Osteoblast (primary cell): ENCODE data around the gene TPMT. TPM values are rescaled to one million over a fixed set of nuclear protein-coding genes. Genes with fewer than 3 reads are reported as not detected.

Source experiments
- DNase-seq: peaks from one replicate; pipeline ENCODE4 v3.0.0; 2011; ENCODE audit warnings: low spot score, mixed read lengths; ENCODE audit not compliant: insufficient read length; ENCODE audit errors: missing footprints
- H2AFZ ChIP-seq: 2 replicates; pipeline ENCODE4 v1.6.0; 2011; ENCODE audit warnings: mild to moderate bottlenecking, low read length
- H3K27ac ChIP-seq: 2 replicates; pipeline ENCODE4 v1.5.1; 2011; ENCODE audit warnings: mild to moderate bottlenecking, low read depth, low read length, moderate library complexity
- H3K27me3 ChIP-seq: 2 replicates; pipeline ENCODE4 v1.6.0; 2012; ENCODE audit warnings: mild to moderate bottlenecking, control low read depth, inconsistent platforms, low read length, moderate library complexity; ENCODE audit not compliant: insufficient read depth
- H3K36me3 ChIP-seq: 2 replicates; pipeline ENCODE4 v1.5.1; 2011; ENCODE audit warnings: mild to moderate bottlenecking, low read length, control low read depth, moderate library complexity; ENCODE audit not compliant: insufficient read depth
- H3K4me1 ChIP-seq: 2 replicates; pipeline ENCODE4 v1.5.1; 2011; ENCODE audit warnings: mild to moderate bottlenecking, low read length, control low read depth, moderate library complexity; ENCODE audit not compliant: insufficient read depth
- H3K4me2 ChIP-seq: 2 replicates; pipeline ENCODE4 v1.6.0; 2011; ENCODE audit warnings: mild to moderate bottlenecking, low read length; ENCODE audit not compliant: insufficient read depth
- H3K4me3 ChIP-seq: fragments of 200-600 bp; sonication (generic); 3 replicates; pipeline ENCODE4 v1.5.1; 2012; ENCODE audit warnings: mild to moderate bottlenecking, low read length, inconsistent platforms; ENCODE audit not compliant: insufficient read depth
- H3K79me2 ChIP-seq: 2 replicates; pipeline ENCODE4 v1.6.0; 2012; ENCODE audit warnings: mild to moderate bottlenecking, low read length, control low read depth, inconsistent platforms; ENCODE audit not compliant: insufficient read depth
- H3K9me3 ChIP-seq: 2 replicates; pipeline ENCODE4 v1.5.1; 2011; ENCODE audit warnings: low read depth, low read length, control low read depth
- H4K20me1 ChIP-seq: 2 replicates; pipeline ENCODE4 v1.6.0; 2012; ENCODE audit warnings: mild to moderate bottlenecking, low read length, control low read depth; ENCODE audit not compliant: insufficient read depth
- CTCF ChIP-seq: IDR thresholded peaks from 2 replicates; pipeline ENCODE4 v1.5.1; 2011; ENCODE audit warnings: mild to moderate bottlenecking, low read depth, low read length, moderate library complexity; ENCODE audit errors: extremely low read depth
- total RNA-seq: library from RNA; depleted of rRNA; stranded (reverse); fragments of >200 nt; gene quantifications from 2 replicates; pipeline ENCODE4 v1.2.3, GENCODE V29; 2012

The TPMT gene
- total RNA-seq, result 11.9 and 13.0 TPM in 2 replicates

DNA sequence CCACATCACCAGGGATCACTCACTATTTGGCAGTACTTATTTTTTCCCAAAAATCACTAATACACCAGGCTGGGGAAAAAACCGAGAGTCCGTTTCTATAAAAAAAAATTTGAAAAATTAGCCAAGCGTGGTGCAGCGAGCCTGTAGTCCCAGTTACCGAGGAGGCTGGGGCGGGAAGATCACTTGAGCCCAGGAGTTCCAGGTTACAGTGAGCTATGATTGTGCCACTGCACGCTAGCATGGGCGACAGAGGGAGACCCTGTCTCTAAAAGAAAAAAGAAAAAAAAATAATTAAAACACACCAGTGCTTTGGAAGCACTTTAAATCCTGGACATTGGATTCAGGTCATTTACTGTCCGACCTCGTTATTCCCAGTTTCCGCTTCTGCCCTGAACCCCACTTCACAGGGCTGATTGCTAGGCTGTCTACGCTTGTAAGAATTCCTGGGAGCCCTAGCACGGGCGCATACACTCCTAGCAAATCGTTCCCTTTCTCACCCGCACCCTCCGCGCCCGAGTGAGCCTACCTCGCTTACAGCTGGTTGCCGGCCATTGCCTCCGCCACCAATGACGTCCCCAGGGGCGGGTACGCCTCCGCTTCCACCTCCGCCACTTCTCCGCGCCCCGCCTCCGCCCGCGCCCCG is at the start of gene TPMT:
Gene TPMT (minus strand): TSS at position 571 of the 643 bp plus-strand sequence. CDS start 5,950 bp downstream, outside the sequence.
- H3K27me3 ChIP-seq, result no peaks in the 10 kb centered on the region
- H3K79me2 ChIP-seq, result peaks cover 29% of the 10 kb centered on the region
- no peaks in the 10 kb centered on the region for H4K20me1 ChIP-seq
- H3K4me1 ChIP-seq, result peaks cover 21% of the 10 kb centered on the region
- peak within 1 kb of the TSS; percentile 92 for H3K27ac ChIP-seq
- no peak for TF ChIP-seq CTCF
- peak within 1 kb of the TSS; percentile 94 for H3K4me2 ChIP-seq
- H3K36me3 ChIP-seq, result no peaks in the 10 kb centered on the region
- no peak for DNase-seq
- peak within 1 kb of the TSS; percentile 93 for H2AFZ ChIP-seq
- H3K9me3 ChIP-seq, result no peaks in the 10 kb centered on the region
- H3K4me3 ChIP-seq, result peak within 1 kb of the TSS; percentile 96

DNA sequence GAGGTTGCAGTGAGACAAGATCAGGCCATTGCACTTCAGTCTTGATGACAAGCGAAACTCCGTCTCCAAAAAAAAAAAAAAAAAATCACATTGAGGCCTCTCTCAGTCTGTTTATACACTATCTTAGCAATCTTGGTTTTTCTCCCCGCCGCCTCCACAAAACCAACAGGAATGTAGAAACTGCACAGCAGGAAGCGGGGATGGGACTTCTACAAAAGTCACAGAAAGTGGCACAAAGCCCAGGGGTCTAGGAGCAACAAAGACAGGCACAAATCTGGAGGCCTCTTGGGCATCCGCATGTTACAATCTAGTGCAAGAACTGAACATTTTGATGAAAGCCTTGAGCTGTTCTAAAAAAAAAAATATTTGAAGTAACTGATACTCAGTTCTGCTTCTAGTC is 48.9 kb upstream of the TPMT start:
- Histone ChIP-seq H4K20me1 (no peaks in the 10 kb centered on the region), H3K27ac (no peak overlapping the region), H3K9me3 (no peaks in the 10 kb centered on the region), H3K27me3 (no peaks in the 10 kb centered on the region), H2AFZ (peak overlapping the region; percentile 57), H3K4me2 (peak overlapping the region; percentile 38), H3K4me3 (no peak overlapping the region), H3K4me1 (peaks cover 13% of the 10 kb centered on the region), H3K36me3 (no peaks in the 10 kb centered on the region), H3K79me2 (no peaks in the 10 kb centered on the region)
- no peak for TF ChIP-seq CTCF
- no peak for DNase-seq

- no peak for DNase-seq
- H3K79me2 ChIP-seq, result no peaks in the 10 kb centered on the region
- no peaks in the 10 kb centered on the region for H3K9me3 ChIP-seq
- H3K4me1 ChIP-seq, result no peaks in the 10 kb centered on the region
- H3K36me3 ChIP-seq, result peaks cover 8% of the 10 kb centered on the region
- H2AFZ ChIP-seq, result no peak overlapping the region
- no peaks in the 10 kb centered on the region for H4K20me1 ChIP-seq
- TF ChIP-seq CTCF, result no peak
- no peak overlapping the region for H3K4me2 ChIP-seq
- H3K27ac ChIP-seq, result no peak overlapping the region
- no peaks in the 10 kb centered on the region for H3K27me3 ChIP-seq
- H3K4me3 ChIP-seq, result no peak overlapping the region
These were observed 37.1 kb upstream of the TPMT start for GRCh38 chr6:18192026-18192425.

- Histone ChIP-seq H3K4me3 (no peak overlapping the region), H3K79me2 (no peaks in the 10 kb centered on the region), H3K4me1 (no peaks in the 10 kb centered on the region), H2AFZ (no peak overlapping the region), H3K4me2 (no peak overlapping the region), H3K9me3 (no peaks in the 10 kb centered on the region), H3K36me3 (peaks cover 8% of the 10 kb centered on the region), H3K27me3 (no peaks in the 10 kb centered on the region), H3K27ac (no peak overlapping the region), H4K20me1 (no peaks in the 10 kb centered on the region)
- DNase-seq, result no peak
- TF ChIP-seq CTCF, result no peak
These were observed 34.3 kb upstream of the TPMT start for GRCh38 chr6:18189196-18189595.
